ENCODE data around the gene REXO1. TPM values are rescaled to one million over a fixed set of nuclear protein-coding genes. Genes with fewer than 3 reads are reported as not detected.
A peak's percentile ranks its signal among the peaks of the same experiment; 100 is the strongest.

The REXO1 gene
- total RNA-seq, 2 donors from 2014 or later = 18.2 to 24.5 TPM

DNA sequence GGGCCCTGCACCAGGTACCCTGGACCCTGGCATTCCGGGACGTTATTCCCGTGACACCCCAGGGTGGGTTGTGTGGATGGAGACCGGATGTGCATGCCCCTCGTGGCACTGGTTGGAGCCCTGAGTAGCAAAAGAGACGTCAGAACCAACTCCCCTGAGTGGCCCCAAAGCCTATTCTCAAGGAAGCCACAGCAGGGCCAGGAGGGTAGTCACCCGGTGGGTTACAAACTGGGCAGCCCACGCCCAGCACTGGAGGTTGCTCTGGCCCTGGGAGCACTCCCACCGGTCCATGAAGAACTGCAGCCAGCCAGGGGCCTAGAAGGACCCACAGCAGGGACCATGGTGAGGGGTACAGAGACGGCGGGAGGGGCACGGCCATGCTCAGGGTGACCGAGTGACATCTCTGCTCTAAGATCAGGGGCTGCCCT, 7.6 kb upstream of the REXO1 start:
- Histone ChIP-seq H3K27me3 (replicated peaks; ENCODE audit: insufficient read depth) (no peaks in the 10 kb centered on the region), H3K9me3 (no peaks in the 10 kb centered on the region), H3K27ac (peak overlapping the region; percentile 53 to 75), H3K4me1 (ENCODE audit: control insufficient read depth in 1 of 2, low read depth in 2 of 2) (peaks cover 37 to 56% of the 10 kb centered on the region in 2 donors), H3K36me3 (no peaks in the 10 kb centered on the region), H3K4me3 (peak overlapping the region; percentile 68)
- TF ChIP-seq, protein P1, sequence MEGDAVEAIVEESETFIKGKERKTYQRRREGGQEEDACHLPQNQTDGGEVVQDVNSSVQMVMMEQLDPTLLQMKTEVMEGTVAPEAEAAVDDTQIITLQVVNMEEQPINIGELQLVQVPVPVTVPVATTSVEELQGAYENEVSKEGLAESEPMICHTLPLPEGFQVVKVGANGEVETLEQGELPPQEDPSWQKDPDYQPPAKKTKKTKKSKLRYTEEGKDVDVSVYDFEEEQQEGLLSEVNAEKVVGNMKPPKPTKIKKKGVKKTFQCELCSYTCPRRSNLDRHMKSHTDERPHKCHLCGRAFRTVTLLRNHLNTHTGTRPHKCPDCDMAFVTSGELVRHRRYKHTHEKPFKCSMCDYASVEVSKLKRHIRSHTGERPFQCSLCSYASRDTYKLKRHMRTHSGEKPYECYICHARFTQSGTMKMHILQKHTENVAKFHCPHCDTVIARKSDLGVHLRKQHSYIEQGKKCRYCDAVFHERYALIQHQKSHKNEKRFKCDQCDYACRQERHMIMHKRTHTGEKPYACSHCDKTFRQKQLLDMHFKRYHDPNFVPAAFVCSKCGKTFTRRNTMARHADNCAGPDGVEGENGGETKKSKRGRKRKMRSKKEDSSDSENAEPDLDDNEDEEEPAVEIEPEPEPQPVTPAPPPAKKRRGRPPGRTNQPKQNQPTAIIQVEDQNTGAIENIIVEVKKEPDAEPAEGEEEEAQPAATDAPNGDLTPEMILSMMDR (IDR thresholded peaks at IDR 0.05) = no peak
- DNase-seq (ENCODE audit: low spot score) (no peak), ATAC-seq (ENCODE audit: insufficient number of reproducible peaks, low FRiP score, low read depth) (no peak)

DNA sequence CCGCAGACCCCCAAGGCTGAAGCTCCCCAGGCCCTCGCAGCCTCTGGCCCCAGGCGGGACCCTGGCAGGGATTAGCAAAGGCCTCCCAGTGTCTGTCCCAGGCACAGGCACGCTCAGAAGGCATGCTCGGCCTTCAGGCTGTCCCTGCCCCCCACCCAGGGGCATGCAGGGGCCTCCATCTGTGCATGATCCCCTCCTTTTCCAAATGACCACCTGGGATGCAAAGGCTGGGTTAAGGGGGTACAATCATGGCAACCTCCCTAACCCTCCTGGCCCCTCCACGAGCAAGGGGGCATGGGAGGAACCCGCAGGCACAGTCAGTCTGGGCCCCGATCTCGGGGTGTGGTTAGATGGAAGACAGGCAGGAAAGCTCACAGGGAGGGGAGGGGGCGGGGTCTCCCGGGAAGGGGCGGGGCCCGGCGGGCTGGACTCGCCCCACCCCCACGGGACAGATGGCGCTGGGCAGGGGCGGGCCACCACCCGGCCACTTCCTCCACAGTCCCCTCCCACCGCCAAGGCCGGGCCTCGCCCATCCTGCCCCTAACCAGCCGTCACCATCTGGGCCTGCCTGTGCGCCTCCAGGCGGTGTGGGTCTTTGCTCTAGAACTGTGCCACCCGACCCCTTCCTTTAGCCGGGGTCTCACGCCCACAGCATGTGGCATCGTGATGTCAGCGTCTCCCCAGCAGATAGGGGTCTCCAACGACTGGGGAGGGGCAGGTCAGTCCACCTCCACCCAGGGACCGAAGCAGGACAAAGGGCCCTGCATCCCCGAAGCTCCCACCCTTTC, 7.0 kb upstream of the REXO1 start:
- Histone ChIP-seq H3K27ac (peak overlapping the region in 1 of 2 donors; percentile 75), H3K4me1 (ENCODE audit: control insufficient read depth in 1 of 2, low read depth in 2 of 2) (peaks cover 31 to 50% of the 10 kb centered on the region in 2 donors), H3K36me3 (no peaks in the 10 kb centered on the region), H3K27me3 (replicated peaks; ENCODE audit: insufficient read depth) (no peaks in the 10 kb centered on the region), H3K9me3 (no peaks in the 10 kb centered on the region), H3K4me3 (peak overlapping the region; percentile 68)
- DNase-seq (ENCODE audit: low spot score) (no peak), ATAC-seq (ENCODE audit: insufficient number of reproducible peaks, low FRiP score, low read depth) (no peak)
- TF ChIP-seq, protein P1 (IDR thresholded peaks at IDR 0.05) = no peak

DNA sequence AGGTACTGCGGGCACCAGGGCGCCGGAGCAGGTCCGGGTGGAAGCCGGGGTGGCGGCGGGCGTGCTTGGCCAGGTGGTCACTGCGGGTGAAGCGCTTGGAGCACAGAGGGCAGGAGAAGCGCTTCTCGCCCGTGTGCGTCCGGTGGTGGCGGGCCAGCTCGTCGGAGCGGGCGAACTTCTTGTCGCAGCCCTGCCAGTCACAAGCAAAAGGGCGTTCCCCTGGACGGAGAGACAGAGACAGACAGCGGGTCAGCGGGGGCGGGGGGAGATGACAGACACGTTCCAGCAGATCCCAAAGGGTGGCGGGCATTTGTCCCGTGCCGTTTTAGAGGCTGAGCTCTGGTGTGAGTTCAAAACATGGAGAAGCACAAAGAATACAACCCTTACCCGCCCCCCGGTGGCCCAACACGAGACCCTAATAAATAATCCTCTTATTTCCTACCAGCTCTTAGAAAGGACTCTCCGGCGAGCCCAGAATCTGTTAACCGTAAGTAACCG, 6.3 kb upstream of the REXO1 start:
- no peaks in the 10 kb centered on the region for H3K9me3 ChIP-seq
- H3K27me3 ChIP-seq (replicated peaks; ENCODE audit: insufficient read depth) = no peaks in the 10 kb centered on the region
- H3K4me3 ChIP-seq = peak overlapping the region; percentile 41
- peak overlapping the region in 1 of 2 donors; percentile 53 for H3K27ac ChIP-seq
- TF ChIP-seq, protein P1 (IDR thresholded peaks at IDR 0.05) = no peak
- no peaks in the 10 kb centered on the region for H3K36me3 ChIP-seq
- DNase-seq (ENCODE audit: low spot score) (no peak), ATAC-seq (ENCODE audit: insufficient number of reproducible peaks, low FRiP score, low read depth) (no peak)
- H3K4me1 ChIP-seq (ENCODE audit: control insufficient read depth in 1 of 2, low read depth in 2 of 2) = peaks cover 27 to 44% of the 10 kb centered on the region in 2 donors

DNA sequence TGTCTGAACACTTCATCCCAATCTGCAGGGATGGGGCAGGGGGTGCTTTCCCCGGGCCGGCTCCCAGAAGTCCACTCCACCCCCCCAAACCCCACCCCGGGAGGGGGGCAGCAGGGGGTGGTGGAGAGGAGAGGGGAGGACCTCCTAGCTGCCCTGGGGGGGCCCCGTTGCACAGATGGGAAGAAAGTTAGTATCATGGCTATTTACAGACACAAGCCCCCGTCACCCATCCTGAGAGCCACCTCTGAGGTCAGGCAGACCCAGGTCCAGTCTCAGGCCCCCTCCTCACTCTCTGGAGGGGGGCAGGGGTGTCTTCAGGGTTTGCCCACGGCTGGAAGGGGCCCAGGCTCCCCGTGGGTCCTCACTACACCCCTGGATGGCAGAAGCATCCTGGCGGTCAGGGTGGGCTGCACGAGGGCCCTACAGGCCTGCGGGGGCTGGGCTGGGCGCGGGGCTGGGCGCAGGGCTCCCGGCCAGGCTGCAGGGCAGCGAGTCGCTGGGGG, 5.8 kb upstream of the REXO1 start:
- Histone ChIP-seq H3K27me3 (replicated peaks; ENCODE audit: insufficient read depth) (no peaks in the 10 kb centered on the region), H3K27ac (no peak overlapping the region), H3K9me3 (no peaks in the 10 kb centered on the region), H3K4me1 (ENCODE audit: control insufficient read depth in 1 of 2, low read depth in 2 of 2) (peaks cover 25 to 41% of the 10 kb centered on the region in 2 donors), H3K4me3 (no peak overlapping the region), H3K36me3 (no peaks in the 10 kb centered on the region)
- TF ChIP-seq, protein P1 (IDR thresholded peaks at IDR 0.05) = no peak
- ATAC-seq (ENCODE audit: insufficient number of reproducible peaks, low FRiP score, low read depth) = no peak
- no peak for DNase-seq (ENCODE audit: low spot score)

DNA sequence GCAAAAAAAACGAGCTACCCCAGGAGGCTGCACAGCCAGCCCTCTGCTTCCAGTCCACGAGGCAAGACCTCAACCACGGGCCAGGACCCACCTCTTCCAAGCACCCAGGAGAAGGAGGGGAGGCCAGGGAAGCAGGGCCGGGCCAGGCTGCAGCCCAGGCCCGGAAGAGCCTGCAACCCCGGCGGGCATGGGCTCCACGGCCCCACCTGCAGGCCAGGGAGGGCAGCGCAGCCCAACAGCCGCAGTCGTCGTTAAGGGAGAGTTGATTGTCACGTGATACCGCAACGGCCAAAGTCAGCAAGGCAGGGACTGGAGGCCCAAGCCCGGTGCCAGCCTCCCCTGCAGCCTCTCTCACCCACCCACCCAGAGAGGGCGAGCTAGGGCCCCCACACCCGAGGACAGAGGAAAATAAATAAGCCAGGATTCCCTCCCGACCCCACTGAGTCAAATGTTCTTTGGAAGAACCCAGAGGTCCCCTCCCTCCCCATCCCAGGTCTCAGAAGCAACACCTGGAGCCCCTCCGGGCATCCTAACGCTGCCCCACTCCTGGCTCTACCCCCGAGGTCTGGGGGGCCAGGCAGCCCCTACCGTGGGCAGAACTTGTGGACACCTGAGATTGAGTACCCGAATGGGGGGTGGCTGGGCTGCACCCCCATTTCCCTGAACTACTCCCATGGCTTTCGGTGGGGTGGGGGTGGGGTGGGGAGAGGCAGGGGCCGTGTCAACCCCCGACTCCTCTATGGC, 5.2 kb upstream of the REXO1 start:
- peaks cover 25 to 41% of the 10 kb centered on the region in 2 donors for H3K4me1 ChIP-seq (ENCODE audit: control insufficient read depth in 1 of 2, low read depth in 2 of 2)
- H3K27ac ChIP-seq = no peak overlapping the region
- H3K36me3 ChIP-seq = no peaks in the 10 kb centered on the region
- H3K27me3 ChIP-seq (replicated peaks; ENCODE audit: insufficient read depth) = no peaks in the 10 kb centered on the region
- DNase-seq (ENCODE audit: low spot score) (no peak), ATAC-seq (ENCODE audit: insufficient number of reproducible peaks, low FRiP score, low read depth) (no peak)
- H3K4me3 ChIP-seq = no peak overlapping the region
- no peaks in the 10 kb centered on the region for H3K9me3 ChIP-seq
- TF ChIP-seq, protein P1 (IDR thresholded peaks at IDR 0.05) = peak; percentile 87

Data from thoracic aorta (tissue), 2 donors.